HCT116 (cell line): Measurements from ENCODE around the gene KDM1B.

ENCODE experiments used
- CTCF ChIP-seq, 3 experiments: fragments of 200-600 bp in 1 of 3; sonication (generic) in 1 of 3; IDR thresholded peaks in 2 of 3; conservative IDR thresholded peaks in 1 of 3; 2 replicates each; pipeline ENCODE4 v1.5.1; 2012 to 2017; ENCODE audit warnings: low read depth in 2 of 3, low read length in 2 of 3, antibody characterized with exemption in 1 of 3, borderline replicate concordance in 1 of 3, control low read depth in 1 of 3, mild to moderate bottlenecking in 1 of 3, mixed read lengths in 1 of 3, mixed run types in 1 of 3, moderate library complexity in 1 of 3; ENCODE audit not compliant: insufficient read depth in 1 of 3
- EZH2 ChIP-seq: fragments of 200-600 bp; sonication (generic); IDR thresholded peaks from 2 replicates; pipeline ENCODE4 v1.6.1; 2017; ENCODE audit warnings: antibody characterized with exemption, mixed run types

- no peak for TF ChIP-seq CTCF (IDR thresholded peaks at IDR 0.05 in 2 of 3, conservative IDR thresholded peaks at IDR 0.05 in 1 of 3; ENCODE audit: borderline replicate concordance in 1 of 3, insufficient read depth in 1 of 3, low read depth in 2 of 3, low read length in 2 of 3)
- no peak for TF ChIP-seq EZH2
Measured at GRCh38 chr6:18266523-18266912, 111.3 kb downstream of the KDM1B start.
